DND-41 (cell line): Measurements from ENCODE around the gene SAP30L.

Experiments
- CTCF ChIP-seq: IDR thresholded peaks from 2 replicates; pipeline ENCODE4 v1.5.1; 2012; ENCODE audit warnings: borderline replicate concordance, low read length, moderate library complexity, mild to moderate bottlenecking; ENCODE audit not compliant: poor library complexity, severe bottlenecking; ENCODE audit errors: extremely low read depth
- EZH2 ChIP-seq: IDR thresholded peaks from 3 replicates; pipeline ENCODE4 v1.6.1; 2012; ENCODE audit warnings: borderline replicate concordance, low read depth, mild to moderate bottlenecking, moderate library complexity, low read length, inconsistent platforms; ENCODE audit not compliant: severe bottlenecking

- TF ChIP-seq CTCF (no peak), EZH2 (no peak)
These were observed 31.8 kb downstream of the SAP30L start for GRCh38 chr5:154477382-154478223.
